H9 (cell line): ENCODE results near the gene SEH1L. TPM values are rescaled to one million over a fixed set of nuclear protein-coding genes. Genes with fewer than 3 reads are reported as not detected.

Source experiments
- DNase-seq: peaks from one replicate; pipeline ENCODE4 v3.0.0-alpha.2; 2017
- H2AFZ ChIP-seq: one replicate; pipeline ENCODE4 v1.6.1; 2013; ENCODE audit warnings: mild to moderate bottlenecking, low read length, control low read depth, moderate library complexity
- H2AK5ac ChIP-seq: 2 replicates; pipeline ENCODE4 v1.6.1; 2013; ENCODE audit warnings: low read length, control low read depth, mixed read lengths; ENCODE audit not compliant: insufficient read length
- H2BK120ac ChIP-seq: one replicate; pipeline ENCODE4 v1.6.1; 2013; ENCODE audit warnings: low read depth, mild to moderate bottlenecking, low read length, control low read depth, inconsistent platforms; ENCODE audit not compliant: poor library complexity, severe bottlenecking
- H2BK12ac ChIP-seq: 2 replicates; pipeline ENCODE4 v1.6.1; 2013; ENCODE audit warnings: low read length, control low read depth, mixed read lengths, low read depth; ENCODE audit not compliant: insufficient read length
- H2BK15ac ChIP-seq: 2 replicates; pipeline ENCODE4 v1.6.1; 2013; ENCODE audit warnings: low read depth, low read length, control low read depth
- H2BK20ac ChIP-seq: one replicate; pipeline ENCODE4 v1.6.1; 2013; ENCODE audit warnings: low read depth, mild to moderate bottlenecking, low read length, control low read depth, inconsistent platforms; ENCODE audit not compliant: poor library complexity, severe bottlenecking
- H2BK5ac ChIP-seq: 2 replicates; pipeline ENCODE4 v1.6.1; 2013; ENCODE audit warnings: low read length, control low read depth, mixed read lengths; ENCODE audit not compliant: insufficient read length
- H3K14ac ChIP-seq: 2 replicates; pipeline ENCODE4 v1.6.1; 2013; ENCODE audit warnings: low read length, control low read depth; ENCODE audit not compliant: insufficient read depth
- H3K18ac ChIP-seq: 2 replicates; pipeline ENCODE4 v1.6.1; 2013; ENCODE audit warnings: low read depth, mild to moderate bottlenecking, mixed read lengths, low read length, control low read depth; ENCODE audit not compliant: insufficient read length
- H3K23ac ChIP-seq: 2 replicates; pipeline ENCODE4 v1.6.1; 2013; ENCODE audit warnings: low read length, control low read depth, mixed read lengths, low read depth; ENCODE audit not compliant: insufficient read length
- H3K23me2 ChIP-seq: 2 replicates; pipeline ENCODE4 v1.6.1; 2013; ENCODE audit warnings: low read depth, mild to moderate bottlenecking, mixed read lengths, low read length, control low read depth; ENCODE audit not compliant: insufficient read length, poor library complexity, severe bottlenecking
- H3K27ac ChIP-seq: 2 replicates; pipeline ENCODE4 v1.5.1; 2013; ENCODE audit warnings: low read length, control low read depth, mixed read lengths, low read depth; ENCODE audit not compliant: insufficient read length
- H3K27me3 ChIP-seq: 2 replicates; pipeline ENCODE4 v1.6.1; 2013; ENCODE audit warnings: low read length, control low read depth, inconsistent platforms; ENCODE audit not compliant: insufficient read depth
- H3K4ac ChIP-seq: 2 replicates; pipeline ENCODE4 v1.6.1; 2013; ENCODE audit warnings: low read depth, mild to moderate bottlenecking, control low read depth, inconsistent platforms, low read length, moderate library complexity
- H3K4me1 ChIP-seq: 2 replicates; pipeline ENCODE4 v1.6.1; 2013; ENCODE audit warnings: low read length, control low read depth, inconsistent platforms; ENCODE audit not compliant: insufficient read depth
- H3K4me2 ChIP-seq: 2 replicates; pipeline ENCODE4 v1.6.1; 2013; ENCODE audit warnings: low read length, control low read depth, mixed read lengths; ENCODE audit not compliant: insufficient read length, insufficient read depth
- H3K56ac ChIP-seq: 2 replicates; pipeline ENCODE4 v1.6.1; 2013; ENCODE audit warnings: low read depth, mild to moderate bottlenecking, mixed read lengths, low read length, control low read depth; ENCODE audit not compliant: insufficient read length
- H3K79me1 ChIP-seq: 2 replicates; pipeline ENCODE4 v1.6.1; 2013; ENCODE audit warnings: low read depth, mild to moderate bottlenecking, moderate library complexity, low read length, control low read depth, inconsistent platforms; ENCODE audit not compliant: insufficient read depth, poor library complexity, severe bottlenecking
- H3K79me2 ChIP-seq: 2 replicates; pipeline ENCODE4 v1.6.1; 2013; ENCODE audit warnings: low read length, control low read depth, inconsistent platforms; ENCODE audit not compliant: insufficient read depth
- H3K9ac ChIP-seq: 2 replicates; pipeline ENCODE4 v1.6.1; 2013; ENCODE audit warnings: low read length, control low read depth, mixed read lengths; ENCODE audit not compliant: insufficient read length; ENCODE audit errors: extremely low read depth
- H3K9me3 ChIP-seq: one replicate; pipeline ENCODE4 v1.6.1; 2013; ENCODE audit warnings: low read depth, low read length, inconsistent platforms; ENCODE audit not compliant: control insufficient read depth
- H3T11ph ChIP-seq: one replicate; pipeline ENCODE4 v1.6.1; 2013; ENCODE audit warnings: mild to moderate bottlenecking, low read length, control low read depth, inconsistent platforms
- H4K20me1 ChIP-seq: one replicate; pipeline ENCODE4 v1.6.1; 2013; ENCODE audit not compliant: control insufficient read depth, insufficient read length, insufficient read depth
- H4K5ac ChIP-seq: 2 replicates; pipeline ENCODE4 v1.6.1; 2013; ENCODE audit warnings: low read depth, mild to moderate bottlenecking, mixed read lengths, low read length, control low read depth; ENCODE audit not compliant: insufficient read length
- H4K8ac ChIP-seq: replicated peaks from 2 replicates; pipeline ENCODE4 v1.6.1; 2013; ENCODE audit warnings: low read length, control low read depth, mixed read lengths, low read depth; ENCODE audit not compliant: insufficient read length
- H4K91ac ChIP-seq: 2 replicates; pipeline ENCODE4 v1.6.1; 2013; ENCODE audit warnings: low read depth, mild to moderate bottlenecking, moderate library complexity, mixed read lengths, low read length, control low read depth; ENCODE audit not compliant: insufficient read length
- H3K27ac Mint-ChIP-seq, 3 experiments: 2 replicates in 2 of 3; 3 replicates in 1 of 3; pipeline ENCODE4 v1.8.0; 2020 to 2021; ENCODE audit warnings: mixed read lengths in 3 of 3, mild to moderate bottlenecking in 1 of 3, moderate library complexity in 1 of 3
- H3K27me3 Mint-ChIP-seq: 2 replicates; pipeline ENCODE4 v1.8.0; 2021; ENCODE audit warnings: low read depth, mild to moderate bottlenecking, moderate library complexity, mixed read lengths
- H3K36me3 Mint-ChIP-seq, 3 experiments: 2 replicates in 2 of 3; 3 replicates in 1 of 3; pipeline ENCODE4 v1.8.0; 2020 to 2021; ENCODE audit warnings: low read depth in 3 of 3, mixed read lengths in 3 of 3; ENCODE audit not compliant: insufficient read depth in 1 of 3
- H3K4me1 Mint-ChIP-seq, 2 experiments: 2 replicates each; pipeline ENCODE4 v1.8.0; 2020; ENCODE audit warnings: mixed read lengths in 2 of 2
- H3K4me3 Mint-ChIP-seq, 2 experiments: 2 replicates in 1 of 2; 3 replicates in 1 of 2; pipeline ENCODE4 v1.8.0; 2020 to 2021; ENCODE audit warnings: mild to moderate bottlenecking in 2 of 2, mixed read lengths in 2 of 2, moderate library complexity in 1 of 2
- H3K9me3 Mint-ChIP-seq, 2 experiments: 2 replicates in 1 of 2; 3 replicates in 1 of 2; pipeline ENCODE4 v1.8.0; 2020; ENCODE audit warnings: mild to moderate bottlenecking in 2 of 2, mixed read lengths in 2 of 2, moderate library complexity in 1 of 2
- CTCF ChIP-seq: fragments of 200-600 bp; sonication (generic); conservative IDR thresholded peaks from 3 replicates; pipeline ENCODE4 v1.8.0; 2021; ENCODE audit warnings: antibody characterized with exemption, mild to moderate bottlenecking
- WGBS: extraction: QIAGEN DNeasy Blood & Tissue Kit; methylation state at CpG from one replicate; pipeline ENCODE4 v1.1.7; 2013; ENCODE audit warnings: missing lambda C conversion rate, low lambda C conversion rate, mixed read lengths; ENCODE audit not compliant: insufficient read length; ENCODE audit errors: extremely low coverage; 5-methylcytosine and 5-hydroxymethylcytosine counted together
- total RNA-seq: library from RNA; stranded (reverse); gene quantifications from 2 replicates; pipeline ENCODE4 v1.2.1, GENCODE V29; 2021

The SEH1L gene
- total RNA-seq, 1 experiment from 2014 or later: 97.2 TPM

- DNase-seq: no peak
- no peaks in the 10 kb centered on the region for H3K9me3 ChIP-seq
- H3K79me2 ChIP-seq: no peaks in the 10 kb centered on the region
- H2AK5ac ChIP-seq: no peak overlapping the region
- no peaks in the 10 kb centered on the region for H4K20me1 ChIP-seq
- H3K56ac ChIP-seq: no peak overlapping the region
- no CpG with 5 or more reads among the region's 3 CpGs for WGBS
- H3K18ac ChIP-seq: no peak overlapping the region
- H3K14ac ChIP-seq: no peak overlapping the region
- H3K4me2 ChIP-seq: no peak overlapping the region
- no peak overlapping the region for H3K23ac ChIP-seq
- H2AFZ ChIP-seq: no peak overlapping the region
- peaks cover 0 to 3% of the 10 kb centered on the region in 2 experiments; a peak in 1 of 5 replicates for H3K9me3 Mint-ChIP-seq
- no peak overlapping the region; a peak in 1 of 7 replicates for H3K27ac Mint-ChIP-seq
- H3T11ph ChIP-seq: no peak overlapping the region
- H4K8ac ChIP-seq: no peak overlapping the region
- no peak for TF ChIP-seq CTCF
- no peak overlapping the region for H4K91ac ChIP-seq
- no peak overlapping the region for H3K9ac ChIP-seq
- H3K4me3 Mint-ChIP-seq: no peak overlapping the region
- no peak overlapping the region for H2BK120ac ChIP-seq
- no peak overlapping the region for H2BK15ac ChIP-seq
- no peaks in the 10 kb centered on the region; the same call in 1 of the 2 replicates for H3K27me3 Mint-ChIP-seq
- no peak overlapping the region for H3K4ac ChIP-seq
- no peaks in the 10 kb centered on the region for H3K79me1 ChIP-seq
- no peaks in the 10 kb centered on the region for H3K4me1 Mint-ChIP-seq
- H3K27me3 ChIP-seq: no peaks in the 10 kb centered on the region
- no peak overlapping the region for H2BK20ac ChIP-seq
- H3K4me1 ChIP-seq: no peaks in the 10 kb centered on the region
- no peaks in the 10 kb centered on the region for H3K23me2 ChIP-seq
- no peak overlapping the region for H2BK5ac ChIP-seq
- no peak overlapping the region for H3K27ac ChIP-seq
- H4K5ac ChIP-seq: no peak overlapping the region
- H2BK12ac ChIP-seq: no peak overlapping the region
- peaks cover 16 to 49% (median 41%) of the 10 kb centered on the region in 3 experiments for H3K36me3 Mint-ChIP-seq
Observed at GRCh38 chr18:13026583-13027270, 78.9 kb downstream of the SEH1L start.
